IMR-90 (cell line): ENCODE results near the gene SLC30A1. TPM values are rescaled to one million over a fixed set of nuclear protein-coding genes. Genes with fewer than 3 reads are reported as not detected.

Experiments used
- ATAC-seq: fragments of 200-7000 bp; cut with Tn5 transposase; 2 replicates; pipeline ENCODE4 v1.9.1; 2020; ENCODE audit warnings: low read depth, mild to moderate bottlenecking, moderate library complexity
- BruUV-seq: library from RNA; stranded (reverse); fragments of 400-500 nt; replicated peaks from 2 replicates; lab custom pipeline; 2021; lab: Mats Ljungman, UMichigan
- CTCF ChIA-PET: fragments of 300-600 bp; formaldehyde crosslinking; extraction: SDS; loops from one replicate; lab custom pipeline; 2021; ENCODE audit warnings: antibody characterized with exemption; lab: Yijun Ruan, JAX
- POLR2A ChIA-PET: fragments of 300-600 bp; sonication (Branson Sonifier 250); formaldehyde crosslinking; loops from one replicate; lab custom pipeline; 2022; ENCODE audit warnings: antibody characterized with exemption; ENCODE audit not compliant: unreplicated experiment; lab: Charles Lee
- DNase-seq: peaks from one replicate; pipeline ENCODE4 v3.0.0; 2013
- H2AFZ ChIP-seq: replicated peaks from 2 replicates; pipeline ENCODE3; 2013; ENCODE audit warnings: low read length, mild to moderate bottlenecking; ENCODE audit not compliant: poor library complexity
- H2AK5ac ChIP-seq: 2 replicates; pipeline ENCODE4 v1.6.1; 2013; ENCODE audit warnings: low read depth, low read length, inconsistent platforms
- H2AK9ac ChIP-seq: replicated peaks from 2 replicates; pipeline ENCODE3; 2013; ENCODE audit warnings: mild to moderate bottlenecking, low read depth, low read length, moderate library complexity; ENCODE audit not compliant: poor library complexity
- H2BK120ac ChIP-seq: 2 replicates; pipeline ENCODE4 v1.6.1; 2013; ENCODE audit warnings: low read depth, low read length, inconsistent platforms
- H2BK15ac ChIP-seq: 3 replicates; pipeline ENCODE4 v1.6.1; 2013; ENCODE audit warnings: low read depth, low read length, inconsistent platforms
- H2BK20ac ChIP-seq: 2 replicates; pipeline ENCODE4 v1.6.1; 2013; ENCODE audit warnings: low read depth, mild to moderate bottlenecking, inconsistent platforms, low read length, moderate library complexity
- H2BK5ac ChIP-seq: 2 replicates; pipeline ENCODE4 v1.6.1; 2013; ENCODE audit warnings: mild to moderate bottlenecking, low read depth, low read length, inconsistent platforms; ENCODE audit not compliant: poor library complexity, severe bottlenecking
- H3K14ac ChIP-seq: replicated peaks from 2 replicates; pipeline ENCODE4 v1.6.1; 2013; ENCODE audit warnings: low read depth, low read length, inconsistent platforms
- H3K18ac ChIP-seq: 2 replicates; pipeline ENCODE4 v1.6.1; 2013; ENCODE audit warnings: low read depth, low read length, control low read depth
- H3K23ac ChIP-seq: 2 replicates; pipeline ENCODE4 v1.6.1; 2013; ENCODE audit warnings: low read depth, low read length, inconsistent platforms
- H3K27ac ChIP-seq: 2 replicates; pipeline ENCODE4 v1.5.1; 2013; ENCODE audit warnings: mild to moderate bottlenecking, control low read depth, low read length; ENCODE audit not compliant: insufficient read depth
- H3K27me3 ChIP-seq: 2 replicates; pipeline ENCODE4 v1.6.1; 2013; ENCODE audit warnings: low read length; ENCODE audit not compliant: control insufficient read depth, insufficient read depth
- H3K36me3 ChIP-seq: 2 replicates; pipeline ENCODE4 v1.6.1; 2013; ENCODE audit warnings: low read length, mixed read lengths; ENCODE audit not compliant: control insufficient read depth, insufficient read depth
- H3K4ac ChIP-seq: 2 replicates; pipeline ENCODE4 v1.6.1; 2013; ENCODE audit warnings: low read depth, low read length, inconsistent platforms
- H3K4me1 ChIP-seq: 2 replicates; pipeline ENCODE4 v1.6.1; 2013; ENCODE audit warnings: low read length, mixed read lengths; ENCODE audit not compliant: control insufficient read depth, insufficient read depth
- H3K4me2 ChIP-seq: 2 replicates; pipeline ENCODE4 v1.6.1; 2013; ENCODE audit warnings: low read depth, mild to moderate bottlenecking, control low read depth, low read length, moderate library complexity
- H3K4me3 ChIP-seq: 2 replicates; pipeline ENCODE4 v1.5.1; 2013; ENCODE audit warnings: low read depth, mild to moderate bottlenecking, control low read depth, low read length, moderate library complexity; ENCODE audit not compliant: insufficient read depth
- H3K56ac ChIP-seq: 2 replicates; pipeline ENCODE4 v1.6.1; 2013; ENCODE audit warnings: low read length, inconsistent platforms; ENCODE audit not compliant: insufficient read depth; ENCODE audit errors: extremely low read depth
- H3K79me1 ChIP-seq, 2 experiments: 2 replicates each; pipeline ENCODE4 v1.6.1; 2013; ENCODE audit warnings: low read length in 2 of 2, inconsistent platforms in 1 of 2, low read depth in 1 of 2
- H3K9ac ChIP-seq: 2 replicates; pipeline ENCODE4 v1.6.1; 2013; ENCODE audit warnings: low read depth, low read length, control low read depth
- H3K9me1 ChIP-seq: 2 replicates; pipeline ENCODE4 v1.6.1; 2013; ENCODE audit warnings: low read length, inconsistent platforms; ENCODE audit not compliant: insufficient read depth
- H3K9me3 ChIP-seq: 2 replicates; pipeline ENCODE4 v1.6.1; 2013; ENCODE audit warnings: low read length; ENCODE audit not compliant: control insufficient read depth, insufficient read depth
- H4K20me1 ChIP-seq: 2 replicates; pipeline ENCODE4 v1.6.1; 2013; ENCODE audit warnings: low read length, inconsistent platforms; ENCODE audit not compliant: insufficient read depth
- H4K5ac ChIP-seq: 2 replicates; pipeline ENCODE4 v1.6.1; 2013; ENCODE audit warnings: mild to moderate bottlenecking, low read depth, low read length, control low read depth
- H4K8ac ChIP-seq, 2 experiments: 2 replicates each; pipeline ENCODE4 v1.6.1; 2013; ENCODE audit warnings: low read depth in 2 of 2, low read length in 2 of 2, control low read depth in 1 of 2, inconsistent platforms in 1 of 2
- H4K91ac ChIP-seq: 2 replicates; pipeline ENCODE4 v1.6.1; 2013; ENCODE audit warnings: low read depth, low read length, inconsistent platforms; ENCODE audit not compliant: insufficient read depth
- BHLHE40 ChIP-seq: fragments of 150-350 bp; IDR thresholded peaks from 2 replicates; pipeline ENCODE4 v1.6.1; 2016; ENCODE audit warnings: mild to moderate bottlenecking, low read depth, low read length
- RFX5 ChIP-seq: IDR thresholded peaks from 2 replicates; pipeline ENCODE4 v1.8.0; 2012; ENCODE audit warnings: low read depth, mild to moderate bottlenecking, low read length, moderate library complexity
- WGBS, 2 experiments: methylation state at CpG; one replicate each; pipeline versions ENCODE4 v1.1.5 to v1.1.7; 2013; ENCODE audit warnings: missing lambda C conversion rate in 2 of 2; ENCODE audit not compliant: insufficient read length in 1 of 2; ENCODE audit errors: extremely low coverage in 2 of 2; 5-methylcytosine and 5-hydroxymethylcytosine counted together
- dilution Hi-C: fragments of 300-500 bp; cut with HindIII; formaldehyde crosslinking; loops from one replicate; pipeline ENCODE4 v1.14.3; 2018; ENCODE audit warnings: low sequenced_read_pairs; ENCODE audit not compliant: unreplicated experiment
- in situ Hi-C: fragments of 300-500 bp; cut with MboI; formaldehyde crosslinking; loops from 3 replicates; pipeline ENCODE4 v1.14.3; 2019; ENCODE audit warnings: low sequenced_read_pairs, inconsistent platforms, mixed read lengths
- intact Hi-C: fragments of 100-400 bp; cut with micrococcal nuclease; formaldehyde crosslinking; loops from 2 replicates; pipeline ENCODE4 v1.10.0; 2022
- polyA plus RNA-seq, 3 experiments: library from polyadenylated mRNA; depleted of rRNA; stranded (reverse); fragments of >200 nt; gene quantifications; 2 replicates each; pipeline ENCODE4 v1.2.3, GENCODE V29; 2012; ENCODE audit warnings: low replicate concordance in 1 of 3
- total RNA-seq: library from RNA; depleted of rRNA; stranded (reverse); fragments of >200 nt; gene quantifications from 2 replicates; pipeline ENCODE4 v1.2.3, GENCODE V29; 2012

The SLC30A1 gene
- total and polyA plus RNA-seq, 2 of the 4 experiments (the other 2 are of a cell fraction), result 5.4 to 8.4 TPM

- intact Hi-C loops, result no loop called here
- no peak overlapping the region for H4K91ac ChIP-seq
- dilution Hi-C loops, result no loop called here
- ChIA-PET CTCF (no interaction called here), POLR2A (no interaction called here)
- H3K36me3 ChIP-seq, result no peaks in the 10 kb centered on the region
- no peak overlapping the region for H2AK9ac ChIP-seq
- TF ChIP-seq RFX5 (peak; percentile 25; the same call in 1 of the 2 replicates), BHLHE40 (no peak)
- DNase-seq, result no peak
- no peak overlapping the region for H3K27ac ChIP-seq
- no peak overlapping the region for H2BK15ac ChIP-seq
- H3K79me1 ChIP-seq, result no peaks in the 10 kb centered on the region
- H2BK5ac ChIP-seq, result no peak overlapping the region
- no peak overlapping the region for H3K56ac ChIP-seq
- BruUV-seq, result no TSS peak
- ATAC-seq, result no peak
- no peaks in the 10 kb centered on the region for H4K20me1 ChIP-seq
- 73% methylated on average over 2 of the region's 8 CpGs; no CpG with 5 or more reads in 1 of the 2 experiments for WGBS, 2 experiments
- no peak overlapping the region for H2BK20ac ChIP-seq
- no peak overlapping the region for H4K5ac ChIP-seq
- no peak overlapping the region for H3K9ac ChIP-seq
- no peak overlapping the region for H3K4me3 ChIP-seq
- no peaks in the 10 kb centered on the region for H3K9me3 ChIP-seq
- no peak overlapping the region for H3K4ac ChIP-seq
- no peak overlapping the region for H2AK5ac ChIP-seq
- no peak overlapping the region for H2BK120ac ChIP-seq
- H3K4me2 ChIP-seq, result no peak overlapping the region
- in situ Hi-C loops, result no loop called here
- no peak overlapping the region for H4K8ac ChIP-seq
- H3K27me3 ChIP-seq, result no peaks in the 10 kb centered on the region
- no peak overlapping the region for H3K18ac ChIP-seq
- H2AFZ ChIP-seq, result no peak overlapping the region
- H3K4me1 ChIP-seq, result no peaks in the 10 kb centered on the region
- no peak overlapping the region for H3K23ac ChIP-seq
- H3K14ac ChIP-seq, result no peak overlapping the region
- no peaks in the 10 kb centered on the region for H3K9me1 ChIP-seq
These were observed 20.9 kb downstream of the SLC30A1 start for GRCh38 chr1:211557894-211558625.
